Measurements from ENCODE around the gene TAX1BP3.
A peak's percentile ranks its signal among the peaks of the same experiment; 100 is the strongest.
"Not testable (repeated sequence)": the region's sequence is repeated elsewhere in the genome, so short reads cannot be mapped to it uniquely, and the experiment has no call there.

Gene TAX1BP3

GRCh38 chr17:3668279-3669084 is at the start of gene TAX1BP3, which contains the start of gene EMC6:
TAX1BP3 (minus strand) TSS chr17:3668578; CDS start chr17:3668526, 52 bp downstream.
EMC6 (plus strand) TSS chr17:3668812; CDS start chr17:3669147, 335 bp downstream.
- DNase-seq: peak; percentile 87 to 96

DNA sequence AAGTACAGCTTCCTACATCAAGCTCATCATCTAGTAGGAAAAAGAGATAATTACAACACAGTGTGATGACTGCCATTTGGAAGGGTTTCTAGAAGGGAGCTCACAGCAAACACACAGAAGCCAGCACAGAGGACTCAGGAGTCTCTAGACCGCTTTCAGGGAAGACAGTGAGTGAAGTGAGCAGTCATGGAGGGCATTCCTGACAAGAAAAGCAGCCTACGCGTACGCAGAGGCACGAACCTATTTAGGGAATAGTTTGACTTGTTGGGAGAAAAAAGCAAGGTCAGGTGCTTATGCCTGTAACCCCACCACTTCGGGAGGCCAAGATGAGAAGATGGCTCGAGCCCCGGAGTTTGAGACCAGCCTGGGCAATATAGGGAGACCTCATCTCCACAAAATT is 46.9 kb upstream of the TAX1BP3 start:
- no peak for DNase-seq

GRCh38 chr17:3712811-3713463 is 44.6 kb upstream of the TAX1BP3 start:
- no peak for DNase-seq

DNA sequence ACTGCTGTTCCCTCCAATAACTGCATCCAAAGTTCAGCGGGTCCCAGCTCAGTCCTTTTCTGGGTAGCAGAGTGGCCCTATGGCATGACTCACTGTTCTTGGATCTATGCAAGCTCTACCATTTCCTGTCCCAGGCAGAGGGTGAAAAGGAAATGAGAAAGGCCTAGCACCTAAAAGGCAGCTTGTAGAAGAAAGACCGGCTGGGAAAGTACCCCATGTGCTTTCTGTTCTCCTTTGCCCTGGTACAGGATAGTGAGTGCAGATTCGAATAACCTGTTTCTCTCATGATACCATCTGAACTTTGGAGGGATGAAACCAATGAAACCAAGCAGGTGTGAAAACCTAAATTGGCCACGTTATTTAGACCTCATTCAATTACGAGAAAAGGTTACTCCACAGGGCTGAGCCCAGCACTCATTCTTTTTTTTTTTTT is 42.6 kb upstream of the TAX1BP3 start:
- DNase-seq: peak in 1 of 2 experiments; percentile 26

- no peak for DNase-seq
Observed at GRCh38 chr17:3708366-3708765, 40.0 kb upstream of the TAX1BP3 start.

- not testable (repeated sequence) for DNase-seq
Observed at GRCh38 chr17:3705718-3705984, 37.3 kb upstream of the TAX1BP3 start.

- DNase-seq: no peak
Observed at GRCh38 chr17:3704931-3705717, 36.7 kb upstream of the TAX1BP3 start.

DNA sequence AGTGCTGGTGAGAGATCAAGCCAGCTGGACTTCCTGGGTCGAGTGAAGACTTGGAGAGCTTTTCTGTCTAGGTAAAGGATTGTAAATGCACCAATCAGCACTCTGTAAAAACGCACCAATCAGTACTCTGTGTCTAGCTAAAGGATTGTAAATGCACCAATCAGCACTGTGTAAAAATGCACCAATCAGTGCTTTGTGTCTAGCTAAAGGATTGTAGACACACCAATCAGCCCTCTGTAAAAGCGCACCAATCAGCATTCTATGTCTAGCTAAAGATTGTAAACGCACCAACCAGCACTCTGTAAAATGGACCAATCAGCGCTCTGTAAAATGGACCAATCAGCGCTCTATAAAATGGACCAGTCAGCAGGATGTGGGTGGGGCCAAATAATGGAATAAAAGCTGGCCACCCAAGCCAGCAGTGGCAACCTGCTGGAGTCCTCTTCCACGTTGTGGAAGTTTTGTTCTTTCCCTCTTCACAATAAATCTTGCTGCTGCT is 33.7 kb upstream of the TAX1BP3 start:
- DNase-seq: not testable (repeated sequence)

GRCh38 chr17:3699951-3700350 is 31.6 kb upstream of the TAX1BP3 start:
- no peak for DNase-seq

DNA sequence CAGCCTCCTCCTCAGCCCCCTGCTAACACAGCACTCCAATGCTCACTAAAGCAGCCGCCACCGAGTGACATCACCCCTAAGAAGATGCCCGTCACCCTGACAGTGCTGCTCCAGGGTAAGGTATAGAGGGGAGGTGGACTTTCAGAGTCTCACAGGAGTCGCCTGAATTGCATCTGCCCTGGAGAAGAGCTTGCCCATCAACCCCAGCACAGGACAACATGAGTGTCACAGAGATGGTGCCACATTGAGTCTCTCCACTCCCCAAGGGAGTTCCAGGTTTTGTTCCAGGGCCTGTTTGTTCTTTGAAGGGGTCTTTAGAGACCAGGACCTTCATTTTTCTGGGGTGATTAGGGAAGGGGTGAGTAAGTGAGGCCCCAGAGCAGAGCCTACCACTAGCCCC is 29.8 kb upstream of the TAX1BP3 start:
- no peak for DNase-seq

DNA sequence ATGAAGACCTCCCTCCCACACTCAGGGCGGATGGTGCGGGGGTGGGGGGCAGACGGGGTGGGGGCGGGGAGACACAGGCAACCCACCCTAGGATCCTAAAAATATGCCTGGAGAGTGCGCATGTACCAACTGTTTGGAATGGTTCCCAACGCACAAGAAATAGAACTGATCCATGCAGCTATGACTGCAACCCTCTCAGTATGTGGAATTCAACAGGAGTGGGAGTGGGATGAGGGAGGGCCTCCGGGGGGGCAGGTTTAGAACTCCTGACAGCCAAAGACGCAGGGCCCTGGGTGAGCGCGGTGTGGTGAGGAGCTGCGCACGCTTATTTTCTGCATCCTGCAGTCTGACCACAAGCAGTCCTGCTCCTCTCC is 28.7 kb upstream of the TAX1BP3 start:
- no peak for DNase-seq

GRCh38 chr17:3695723-3696411 is 27.5 kb upstream of the TAX1BP3 start, which contains the start of gene P2RX5:
P2RX5 (minus strand) TSS chr17:3696155; CDS start chr17:3696005, 150 bp downstream.
- no peak for DNase-seq

DNA sequence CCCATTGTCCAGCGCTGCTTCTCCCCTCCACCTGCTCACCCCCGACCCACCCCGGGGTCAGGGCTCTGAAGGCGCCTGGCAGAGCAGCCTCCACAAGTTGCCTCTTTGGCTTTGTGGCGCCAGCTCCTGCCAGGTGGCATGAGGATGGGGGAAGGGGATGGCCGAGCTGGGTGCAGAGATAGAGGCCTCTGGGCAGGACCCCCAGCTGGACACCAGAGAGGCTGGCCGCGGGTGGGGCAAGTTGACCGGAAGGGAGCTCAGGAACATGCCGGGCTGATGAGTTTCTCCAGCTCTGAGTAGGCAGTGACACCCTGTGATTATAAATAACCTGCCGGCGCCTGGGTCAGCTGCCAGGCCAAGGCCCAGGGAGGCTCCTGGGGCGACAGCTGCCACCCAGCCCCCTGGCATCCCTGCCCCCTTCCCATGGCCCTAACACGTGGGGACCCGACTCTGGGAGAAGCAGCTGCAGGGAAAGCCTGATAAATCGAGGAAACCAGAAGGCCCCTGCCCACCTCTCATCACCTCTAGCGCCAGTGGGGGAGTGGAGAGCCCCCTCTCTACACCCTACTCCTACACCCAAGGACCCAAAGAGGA is 26.8 kb upstream of the TAX1BP3 start:
- DNase-seq: no peak

GRCh38 chr17:3693829-3694231 is 25.5 kb upstream of the TAX1BP3 start:
- no peak for DNase-seq

GRCh38 chr17:3693141-3693540 is 24.8 kb upstream of the TAX1BP3 start:
- DNase-seq: no peak

GRCh38 chr17:3692346-3692745 is 24.0 kb upstream of the TAX1BP3 start:
- DNase-seq: no peak

GRCh38 chr17:3691617-3692067 is 23.3 kb upstream of the TAX1BP3 start:
- no peak for DNase-seq

DNA sequence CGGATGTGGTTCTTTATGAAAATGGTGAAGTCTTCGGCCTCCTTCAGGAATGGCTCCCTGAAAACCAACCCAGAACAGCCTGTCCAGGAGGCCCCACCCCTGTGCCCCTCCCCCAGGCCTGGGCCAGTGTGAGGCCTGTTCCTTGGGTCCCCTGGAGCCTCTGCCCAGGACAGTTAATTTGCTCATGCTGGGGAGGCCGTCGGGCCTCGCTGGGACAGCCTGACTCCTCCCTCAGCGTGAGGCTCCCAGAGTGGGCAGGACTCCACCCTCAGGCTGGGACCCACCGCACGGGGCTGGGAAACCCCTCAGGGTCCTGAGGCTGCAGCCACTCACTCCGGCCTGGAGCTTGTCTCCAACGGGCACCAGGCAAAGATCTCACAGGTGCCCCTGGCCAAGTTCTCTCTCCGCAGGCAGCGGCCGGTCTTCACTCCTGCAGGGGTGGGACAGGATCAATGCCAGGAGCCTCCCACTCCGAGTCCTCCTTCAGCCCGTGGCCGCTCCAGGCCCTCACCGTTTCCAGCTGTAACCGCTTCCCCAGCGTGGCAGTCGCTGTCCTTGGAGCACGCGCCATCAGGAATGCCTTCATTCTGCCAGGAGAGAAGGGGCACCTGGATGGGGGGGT is 21.8 kb upstream of the TAX1BP3 start:
- no peak for DNase-seq

GRCh38 chr17:3689262-3690093 is 21.1 kb upstream of the TAX1BP3 start:
- DNase-seq: no peak

GRCh38 chr17:3688852-3689261 is 20.5 kb upstream of the TAX1BP3 start:
- DNase-seq: no peak

All from SW 1271 (cell line).